Neural cell (in vitro differentiated cells): ENCODE results near the gene CDKAL1.

ENCODE experiments used
- CTCF ChIP-seq: fragments of 450-650 bp; IDR thresholded peaks from 2 replicates; pipeline ENCODE4 v1.5.1; 2014; ENCODE audit warnings: antibody characterized with exemption, mild to moderate bottlenecking, moderate library complexity; ENCODE audit not compliant: poor library complexity, severe bottlenecking
- EZH2 ChIP-seq: fragments of 200-600, 300-800 bp; shearing (Covaris generic), sonication (generic); IDR thresholded peaks from 2 replicates; pipeline ENCODE4 v1.6.1; 2014; ENCODE audit warnings: antibody characterized with exemption, low read length, borderline replicate concordance, mild to moderate bottlenecking; ENCODE audit not compliant: insufficient read depth, poor library complexity, severe bottlenecking
- MXI1 ChIP-seq: fragments of 450-650 bp; conservative IDR thresholded peaks from 2 replicates; pipeline ENCODE4 v1.6.1; 2014; ENCODE audit warnings: antibody characterized with exemption, mild to moderate bottlenecking; ENCODE audit not compliant: poor library complexity, severe bottlenecking
- POLR2AphosphoS5 ChIP-seq: IDR thresholded peaks from 2 replicates; pipeline ENCODE4 v1.6.1; 2012
- SMC3 ChIP-seq: fragments of 450-650 bp; conservative IDR thresholded peaks from 2 replicates; pipeline ENCODE4 v1.6.1; 2014; ENCODE audit warnings: antibody characterized with exemption, mild to moderate bottlenecking, moderate library complexity; ENCODE audit not compliant: poor library complexity

- TF ChIP-seq CTCF (no peak), POLR2AphosphoS5 (no peak), MXI1 (no peak), SMC3 (no peak), EZH2 (no peak)
Observed at GRCh38 chr6:20630617-20631548, 96.6 kb downstream of the CDKAL1 start.
